GM23338 (cell line): ENCODE measurements around the gene CACTIN. TPM values are rescaled to one million over a fixed set of nuclear protein-coding genes. Genes with fewer than 3 reads are reported as not detected.

Experiments
- ATAC-seq: fragments of 200-7000 bp; cut with Tn5 transposase; 3 replicates; pipeline ENCODE4 v1.9.1; 2020
- DNase-seq: peaks from one replicate; pipeline ENCODE4 v3.0.0-alpha.2; 2015; ENCODE audit warnings: low spot score
- H2AFZ ChIP-seq: fragments of 200-600 bp; sonication (generic); 2 replicates; pipeline ENCODE4 v1.8.0; 2016; ENCODE audit warnings: antibody characterized with exemption, mild to moderate bottlenecking, moderate library complexity
- H3F3A ChIP-seq: fragments of 200-600 bp; sonication (generic); replicated peaks from 2 replicates; pipeline ENCODE4 v1.8.0; 2017; ENCODE audit warnings: antibody characterized with exemption, mixed run types, low read depth
- H3K27ac ChIP-seq: fragments of 200-600 bp; sonication (generic); 2 replicates; pipeline ENCODE4 v1.6.1; 2016; ENCODE audit warnings: low read depth
- H3K27me3 ChIP-seq: fragments of 200-600 bp; sonication (generic); 2 replicates; pipeline ENCODE4 v1.8.0; 2016; ENCODE audit warnings: mild to moderate bottlenecking, mixed run types, moderate library complexity; ENCODE audit not compliant: insufficient read depth
- H3K36me3 ChIP-seq: fragments of 200-600 bp; sonication (generic); 2 replicates; pipeline ENCODE4 v1.8.0; 2016; ENCODE audit warnings: mild to moderate bottlenecking; ENCODE audit not compliant: insufficient read depth
- H3K4me1 ChIP-seq: fragments of 200-600 bp; sonication (generic); 2 replicates; pipeline ENCODE4 v1.8.0; 2016; ENCODE audit warnings: mild to moderate bottlenecking, moderate library complexity; ENCODE audit not compliant: insufficient read depth
- H3K4me2 ChIP-seq: fragments of 200-600 bp; sonication (generic); 2 replicates; pipeline ENCODE4 v1.7.1; 2017; ENCODE audit warnings: mixed run types
- H3K4me3 ChIP-seq: fragments of 200-600 bp; sonication (generic); 2 replicates; pipeline ENCODE4 v1.6.1; 2016; ENCODE audit warnings: mixed run types
- H3K79me2 ChIP-seq: fragments of 200-600 bp; sonication (generic); replicated peaks from 2 replicates; pipeline ENCODE4 v1.8.0; 2017; ENCODE audit warnings: mild to moderate bottlenecking; ENCODE audit not compliant: insufficient read depth
- H3K9me2 ChIP-seq: fragments of 200-600 bp; sonication (generic); 2 replicates; pipeline ENCODE4 v1.8.0; 2017; ENCODE audit not compliant: insufficient read depth
- H4K20me1 ChIP-seq: fragments of 200-600 bp; sonication (generic); replicated peaks from 2 replicates; pipeline ENCODE4 v1.8.0; 2017; ENCODE audit warnings: mild to moderate bottlenecking; ENCODE audit not compliant: insufficient read depth
- H3K27ac Mint-ChIP-seq: 2 replicates; pipeline ENCODE4 v1.8.0; 2020; ENCODE audit warnings: inconsistent platforms, mild to moderate bottlenecking, moderate library complexity, mixed read lengths
- H3K27me3 Mint-ChIP-seq: 3 replicates; pipeline ENCODE4 v1.8.0; 2022; ENCODE audit warnings: low read depth, mild to moderate bottlenecking, moderate library complexity, mixed read lengths, inconsistent platforms; ENCODE audit not compliant: insufficient read depth, poor library complexity
- H3K36me3 Mint-ChIP-seq: 3 replicates; pipeline ENCODE4 v1.8.0; 2021; ENCODE audit warnings: low read depth, mild to moderate bottlenecking, inconsistent platforms, moderate library complexity, mixed read lengths
- H3K4me1 Mint-ChIP-seq: 3 replicates; pipeline ENCODE4 v1.8.0; 2020; ENCODE audit warnings: mild to moderate bottlenecking, inconsistent platforms, mixed read lengths
- H3K4me3 Mint-ChIP-seq: 3 replicates; pipeline ENCODE4 v1.8.0; 2021; ENCODE audit warnings: moderate library complexity, mild to moderate bottlenecking, inconsistent platforms, mixed read lengths
- H3K9me3 Mint-ChIP-seq: 3 replicates; pipeline ENCODE4 v1.8.0; 2020; ENCODE audit warnings: moderate library complexity, mild to moderate bottlenecking, inconsistent platforms, mixed read lengths
- CREB1 ChIP-seq: fragments of 250-450 bp; sonication (Bioruptor Pico); IDR thresholded peaks from 2 replicates; pipeline ENCODE4 v1.5.0; 2020; ENCODE audit warnings: low read depth, mild to moderate bottlenecking, moderate library complexity
- CTCF ChIP-seq, 2 experiments: fragments of 200-600 bp in 1 of 2; sonication (generic) in 1 of 2; conservative IDR thresholded peaks; 2 replicates each; pipeline versions ENCODE4 v1.5.1 to v1.6.1; 2016 to 2017; ENCODE audit warnings: antibody characterized with exemption in 2 of 2, low read depth in 2 of 2, mild to moderate bottlenecking in 2 of 2, moderate library complexity in 1 of 2
- ETS1 ChIP-seq: IDR thresholded peaks from 2 replicates; pipeline ENCODE4 v1.6.1; 2016; ENCODE audit warnings: antibody characterized with exemption
- EZH2 ChIP-seq: fragments of 200-600 bp; sonication (generic); IDR thresholded peaks from one replicate; pipeline ENCODE4 v1.8.0; 2017; ENCODE audit warnings: antibody characterized with exemption, mild to moderate bottlenecking, low read depth; ENCODE audit not compliant: unreplicated experiment
- EZH2phosphoT487 ChIP-seq: fragments of 200-600 bp; sonication (generic); IDR thresholded peaks from one replicate; pipeline ENCODE4 v1.8.1; 2018; ENCODE audit warnings: antibody characterized with exemption; ENCODE audit not compliant: unreplicated experiment
- JUNB ChIP-seq: IDR thresholded peaks from one replicate; pipeline ENCODE4 v1.6.1; 2016; ENCODE audit warnings: antibody characterized with exemption; ENCODE audit not compliant: unreplicated experiment
- NANOG ChIP-seq: IDR thresholded peaks from 2 replicates; pipeline ENCODE4 v1.6.1; 2016; ENCODE audit warnings: antibody characterized with exemption, borderline replicate concordance
- POLR2AphosphoS5 ChIP-seq: IDR thresholded peaks from 2 replicates; pipeline ENCODE4 v1.6.1; 2016; ENCODE audit warnings: antibody characterized with exemption, low read depth
- REST ChIP-seq: IDR thresholded peaks from one replicate; pipeline ENCODE4 v1.6.1; 2018; ENCODE audit warnings: antibody characterized with exemption; ENCODE audit not compliant: unreplicated experiment
- STAT1 ChIP-seq: IDR thresholded peaks from one replicate; pipeline ENCODE4 v1.6.1; 2016; ENCODE audit warnings: antibody characterized with exemption; ENCODE audit not compliant: unreplicated experiment
- ZNF114 ChIP-seq: fragments of 250-450 bp; sonication (Bioruptor Pico); IDR thresholded peaks from 2 replicates; pipeline ENCODE4 v1.5.0; 2020; ENCODE audit warnings: mild to moderate bottlenecking, moderate library complexity
- ZNF331 ChIP-seq: fragments of 250-450 bp; sonication (Bioruptor Pico); IDR thresholded peaks from 2 replicates; pipeline ENCODE4 v1.5.0; 2020; ENCODE audit warnings: low read depth, mild to moderate bottlenecking, moderate library complexity
- ZNF462 ChIP-seq: fragments of 250-450 bp; sonication (Bioruptor Pico); IDR thresholded peaks from 2 replicates; pipeline ENCODE4 v1.5.0; 2020; ENCODE audit warnings: mild to moderate bottlenecking, moderate library complexity
- polyA plus RNA-seq: library from polyadenylated mRNA; unstranded; fragments of >200 nt; fragmentation: Nextera tagmentation; extraction: Ambion mirVana; gene quantifications from 2 replicates; pipeline ENCODE4 v1.2.1, GENCODE V29; 2016
- total RNA-seq: library from RNA; depleted of rRNA; stranded (reverse); fragments of >200 nt; shearing (Covaris generic); gene quantifications from 2 replicates; pipeline ENCODE4 v1.2.3, GENCODE V29; 2014

CACTIN gene
- total and polyA plus RNA-seq, 2 experiments from 2014 or later = 14.3 to 47.4 TPM

- no peak overlapping the region for H3K4me2 ChIP-seq
- Mint-ChIP-seq H3K9me3 (no peaks in the 10 kb centered on the region), H3K4me1 (peaks cover 15% of the 10 kb centered on the region), H3K36me3 (peaks cover 12% of the 10 kb centered on the region), H3K27me3 (peaks cover 18% of the 10 kb centered on the region), H3K4me3 (no peak overlapping the region), H3K27ac (no peak overlapping the region)
- H3K27ac ChIP-seq = no peak overlapping the region
- no peak for TF ChIP-seq NANOG
- TF ChIP-seq EZH2phosphoT487 = no peak
- TF ChIP-seq STAT1 = no peak
- TF ChIP-seq ZNF462 (CRISPR knock-in tag) = no peak
- no peak for TF ChIP-seq ZNF331 (CRISPR knock-in tag)
- no peak for TF ChIP-seq POLR2AphosphoS5
- TF ChIP-seq ETS1 = no peak
- no peak for TF ChIP-seq CTCF (conservative IDR thresholded peaks at IDR 0.05; ENCODE audit: low read depth in 2 of 2)
- no peak for TF ChIP-seq EZH2
- TF ChIP-seq JUNB = no peak
- no peak for TF ChIP-seq CREB1 (CRISPR knock-in tag)
- no peak for TF ChIP-seq ZNF114 (CRISPR knock-in tag)
- TF ChIP-seq REST = no peak
- H3F3A ChIP-seq = peaks cover 5% of the 10 kb centered on the region
- peaks cover 6% of the 10 kb centered on the region for H4K20me1 ChIP-seq
- H3K79me2 ChIP-seq = no peaks in the 10 kb centered on the region
- no peak overlapping the region for H3K4me3 ChIP-seq
- DNase-seq (no peak), ATAC-seq (no peak)
- H3K27me3 ChIP-seq = no peaks in the 10 kb centered on the region
- no peaks in the 10 kb centered on the region for H3K36me3 ChIP-seq
- no peaks in the 10 kb centered on the region for H3K9me2 ChIP-seq
- H2AFZ ChIP-seq = no peak overlapping the region
- peaks cover 9% of the 10 kb centered on the region for H3K4me1 ChIP-seq
Observed at GRCh38 chr19:3570606-3571011, 56.0 kb downstream of the CACTIN start.
